Measurements from ENCODE around the gene ANKRD42. TPM values are rescaled to one million over a fixed set of nuclear protein-coding genes. Genes with fewer than 3 reads are reported as not detected.
A peak's percentile ranks its signal among the peaks of the same experiment; 100 is the strongest.

Gene ANKRD42
- total RNA-seq, 1 experiment from 2014 or later, result 5.4 TPM

DNA sequence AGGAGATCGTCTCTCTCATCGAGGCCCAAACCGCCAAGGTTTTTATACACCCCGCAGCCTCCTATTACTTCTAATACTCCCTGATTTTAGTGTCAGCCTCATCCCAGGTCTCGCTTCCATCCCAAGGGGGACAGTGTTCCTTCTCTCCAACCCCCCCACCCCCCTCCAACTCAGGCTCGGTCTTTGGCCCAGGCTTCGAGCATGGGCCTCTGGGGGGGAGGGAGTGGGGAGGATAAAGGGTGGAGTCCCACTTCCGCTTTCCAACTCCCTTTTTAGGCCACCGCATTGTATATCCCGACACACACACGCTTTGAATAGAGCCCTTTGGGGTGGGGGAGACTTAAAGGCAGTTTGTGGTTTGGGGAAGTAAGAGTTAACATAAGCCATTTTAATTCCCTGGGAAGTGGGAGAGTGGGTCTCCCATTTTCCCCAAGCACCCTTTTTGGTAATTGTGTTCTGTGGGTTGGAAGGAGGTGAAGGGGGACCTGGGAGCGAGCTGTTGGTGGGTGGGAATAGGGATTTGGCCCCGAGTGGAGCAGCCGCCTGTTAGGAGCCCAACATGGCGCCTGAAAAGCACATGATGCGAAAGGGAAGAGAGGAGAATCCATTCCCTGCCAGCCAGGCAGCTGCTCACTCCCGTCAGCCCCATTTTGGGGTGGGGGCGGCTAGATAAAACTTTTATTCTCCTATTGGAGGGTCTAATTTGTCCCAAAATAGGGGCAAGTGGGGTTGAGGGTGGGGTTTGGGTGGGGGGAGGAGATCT lies 35.7 kb upstream of the ANKRD42 start:
- H4K20me1 ChIP-seq (ENCODE audit: insufficient read depth), result peaks cover 27% of the 10 kb centered on the region; the same call in 1 of the 2 replicates
- intact Hi-C loops (cut with micrococcal nuclease), result loop anchor here (1.0 to 5.0 kb wide), 3 partner anchors 35 to 129 kb away; partner anchors contain the start of genes ANKRD42 and CCDC90B
- peak overlapping the region; percentile 91 for H3K4me2 ChIP-seq (ENCODE audit: low read length)
- no peaks in the 10 kb centered on the region for H3K27me3 ChIP-seq (ENCODE audit: insufficient read depth, low read length)
- no peak for DNase-seq (ENCODE audit: low read depth, low spot score)
- RAD21 ChIA-PET (ENCODE audit: low non-redundant PET in 1 of 2, low total read pairs in 2 of 2, uncharacterized antibody in 2 of 2, unreplicated experiment in 2 of 2), result no interaction called here
- H3K9me2 ChIP-seq (ENCODE audit: insufficient read depth), result no peaks in the 10 kb centered on the region
- peaks cover 5 to 28% of the 10 kb centered on the region in 2 experiments; a peak in 3 of 4 replicates for H3K4me1 ChIP-seq (ENCODE audit: control insufficient read depth in 1 of 2, insufficient read depth in 2 of 2, low read length in 2 of 2)
- peaks cover 58% of the 10 kb centered on the region for H3K79me2 ChIP-seq (ENCODE audit: insufficient read depth, low read length)
- H3K27ac ChIP-seq (ENCODE audit: low read depth, low read length), result peak overlapping the region; percentile 88
- CTCF ChIA-PET, result no interaction called here
- peaks cover 19% of the 10 kb centered on the region in 2 experiments for H3K36me3 ChIP-seq (ENCODE audit: control insufficient read depth in 1 of 2, insufficient read depth in 2 of 2, low read length in 2 of 2)
- no peaks in the 10 kb centered on the region for H3K9me3 ChIP-seq (ENCODE audit: control insufficient read depth in 1 of 2, insufficient read depth in 1 of 2, low read depth in 1 of 2, low read length in 2 of 2)
- peak; percentile 16; the same call in 1 of the 2 replicates for ATAC-seq
- no TSS peak for BruUV-seq (replicated peaks)
- H3K4me3 ChIP-seq (replicated peaks in 1 of 2; ENCODE audit: low read depth in 1 of 2, low read length in 2 of 2), result peak overlapping the region; percentile 96 to 97
- H3K9ac ChIP-seq (ENCODE audit: low read length), result peak overlapping the region; percentile 96
- no peak overlapping the region for H2AFZ ChIP-seq (ENCODE audit: low read depth, low read length, poor library complexity, severe bottlenecking)
- TF ChIP-seq, protein P1, sequence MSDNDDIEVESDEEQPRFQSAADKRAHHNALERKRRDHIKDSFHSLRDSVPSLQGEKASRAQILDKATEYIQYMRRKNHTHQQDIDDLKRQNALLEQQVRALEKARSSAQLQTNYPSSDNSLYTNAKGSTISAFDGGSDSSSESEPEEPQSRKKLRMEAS (IDR thresholded peaks at IDR 0.05), result peak; percentile 73; the same call in 1 of the 2 replicates
- TF ChIP-seq TCF7L2 (IDR thresholded peaks at IDR 0.05; ENCODE audit: borderline replicate concordance, extremely low read depth, insufficient read depth, insufficient read length), result peak; percentile 2
- no peak for TF ChIP-seq SRF (IDR thresholded peaks at IDR 0.05; ENCODE audit: low read depth)
- peak; percentile 79 for TF ChIP-seq YY1 (IDR thresholded peaks at IDR 0.05; ENCODE audit: extremely low read depth, insufficient replicate concordance, low read depth, low read length)
- no peak for TF ChIP-seq EZH2phosphoT487 (IDR thresholded peaks at IDR 0.05; ENCODE audit: borderline replicate concordance)
- TF ChIP-seq ZFX (IDR thresholded peaks at IDR 0.05), result peak; percentile 48
- no peak for TF ChIP-seq FOSL1 (IDR thresholded peaks at IDR 0.05; ENCODE audit: low read depth)
- no peak for TF ChIP-seq RAD21 (IDR thresholded peaks at IDR 0.05; ENCODE audit: low read depth)
- TF ChIP-seq JUND (IDR thresholded peaks at IDR 0.05), result no peak
- TF ChIP-seq, protein P2, sequence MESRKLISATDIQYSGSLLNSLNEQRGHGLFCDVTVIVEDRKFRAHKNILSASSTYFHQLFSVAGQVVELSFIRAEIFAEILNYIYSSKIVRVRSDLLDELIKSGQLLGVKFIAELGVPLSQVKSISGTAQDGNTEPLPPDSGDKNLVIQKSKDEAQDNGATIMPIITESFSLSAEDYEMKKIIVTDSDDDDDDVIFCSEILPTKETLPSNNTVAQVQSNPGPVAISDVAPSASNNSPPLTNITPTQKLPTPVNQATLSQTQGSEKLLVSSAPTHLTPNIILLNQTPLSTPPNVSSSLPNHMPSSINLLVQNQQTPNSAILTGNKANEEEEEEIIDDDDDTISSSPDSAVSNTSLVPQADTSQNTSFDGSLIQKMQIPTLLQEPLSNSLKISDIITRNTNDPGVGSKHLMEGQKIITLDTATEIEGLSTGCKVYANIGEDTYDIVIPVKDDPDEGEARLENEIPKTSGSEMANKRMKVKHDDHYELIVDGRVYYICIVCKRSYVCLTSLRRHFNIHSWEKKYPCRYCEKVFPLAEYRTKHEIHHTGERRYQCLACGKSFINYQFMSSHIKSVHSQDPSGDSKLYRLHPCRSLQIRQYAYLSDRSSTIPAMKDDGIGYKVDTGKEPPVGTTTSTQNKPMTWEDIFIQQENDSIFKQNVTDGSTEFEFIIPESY (IDR thresholded peaks at IDR 0.05; ENCODE audit: extremely low read depth, insufficient replicate concordance, low read length), result no peak
- TF ChIP-seq, protein P3, sequence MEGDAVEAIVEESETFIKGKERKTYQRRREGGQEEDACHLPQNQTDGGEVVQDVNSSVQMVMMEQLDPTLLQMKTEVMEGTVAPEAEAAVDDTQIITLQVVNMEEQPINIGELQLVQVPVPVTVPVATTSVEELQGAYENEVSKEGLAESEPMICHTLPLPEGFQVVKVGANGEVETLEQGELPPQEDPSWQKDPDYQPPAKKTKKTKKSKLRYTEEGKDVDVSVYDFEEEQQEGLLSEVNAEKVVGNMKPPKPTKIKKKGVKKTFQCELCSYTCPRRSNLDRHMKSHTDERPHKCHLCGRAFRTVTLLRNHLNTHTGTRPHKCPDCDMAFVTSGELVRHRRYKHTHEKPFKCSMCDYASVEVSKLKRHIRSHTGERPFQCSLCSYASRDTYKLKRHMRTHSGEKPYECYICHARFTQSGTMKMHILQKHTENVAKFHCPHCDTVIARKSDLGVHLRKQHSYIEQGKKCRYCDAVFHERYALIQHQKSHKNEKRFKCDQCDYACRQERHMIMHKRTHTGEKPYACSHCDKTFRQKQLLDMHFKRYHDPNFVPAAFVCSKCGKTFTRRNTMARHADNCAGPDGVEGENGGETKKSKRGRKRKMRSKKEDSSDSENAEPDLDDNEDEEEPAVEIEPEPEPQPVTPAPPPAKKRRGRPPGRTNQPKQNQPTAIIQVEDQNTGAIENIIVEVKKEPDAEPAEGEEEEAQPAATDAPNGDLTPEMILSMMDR (IDR thresholded peaks at IDR 0.05 in 2 of 3, conservative IDR thresholded peaks at IDR 0.05 in 1 of 3; ENCODE audit: borderline replicate concordance in 1 of 3, insufficient read depth in 1 of 3, low read depth in 2 of 3, low read length in 2 of 3), result no peak
- POLR2A ChIA-PET, result interaction anchor here (0.5 to 2.3 kb wide), 4 partner anchors 16 to 172 kb away, joined by 3 to 10 read pairs (median 6); no protein-coding TSS in a partner anchor

Data from HCT116 (cell line).